HG02973 (cell line): Measurements from ENCODE around the gene NLRC4.
"Not testable (repeated sequence)": the region's sequence is repeated elsewhere in the genome, so short reads cannot be mapped to it uniquely, and the experiment has no call there.

Experiments used
- ATAC-seq: cut with Tn5 transposase; IDR thresholded peaks from one replicate; pipeline ENCODE4 v1.9.1; 2021; ENCODE audit warnings: moderate library complexity; ENCODE audit not compliant: unreplicated experiment

NLRC4 gene, protein sequence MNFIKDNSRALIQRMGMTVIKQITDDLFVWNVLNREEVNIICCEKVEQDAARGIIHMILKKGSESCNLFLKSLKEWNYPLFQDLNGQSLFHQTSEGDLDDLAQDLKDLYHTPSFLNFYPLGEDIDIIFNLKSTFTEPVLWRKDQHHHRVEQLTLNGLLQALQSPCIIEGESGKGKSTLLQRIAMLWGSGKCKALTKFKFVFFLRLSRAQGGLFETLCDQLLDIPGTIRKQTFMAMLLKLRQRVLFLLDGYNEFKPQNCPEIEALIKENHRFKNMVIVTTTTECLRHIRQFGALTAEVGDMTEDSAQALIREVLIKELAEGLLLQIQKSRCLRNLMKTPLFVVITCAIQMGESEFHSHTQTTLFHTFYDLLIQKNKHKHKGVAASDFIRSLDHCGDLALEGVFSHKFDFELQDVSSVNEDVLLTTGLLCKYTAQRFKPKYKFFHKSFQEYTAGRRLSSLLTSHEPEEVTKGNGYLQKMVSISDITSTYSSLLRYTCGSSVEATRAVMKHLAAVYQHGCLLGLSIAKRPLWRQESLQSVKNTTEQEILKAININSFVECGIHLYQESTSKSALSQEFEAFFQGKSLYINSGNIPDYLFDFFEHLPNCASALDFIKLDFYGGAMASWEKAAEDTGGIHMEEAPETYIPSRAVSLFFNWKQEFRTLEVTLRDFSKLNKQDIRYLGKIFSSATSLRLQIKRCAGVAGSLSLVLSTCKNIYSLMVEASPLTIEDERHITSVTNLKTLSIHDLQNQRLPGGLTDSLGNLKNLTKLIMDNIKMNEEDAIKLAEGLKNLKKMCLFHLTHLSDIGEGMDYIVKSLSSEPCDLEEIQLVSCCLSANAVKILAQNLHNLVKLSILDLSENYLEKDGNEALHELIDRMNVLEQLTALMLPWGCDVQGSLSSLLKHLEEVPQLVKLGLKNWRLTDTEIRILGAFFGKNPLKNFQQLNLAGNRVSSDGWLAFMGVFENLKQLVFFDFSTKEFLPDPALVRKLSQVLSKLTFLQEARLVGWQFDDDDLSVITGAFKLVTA

DNA sequence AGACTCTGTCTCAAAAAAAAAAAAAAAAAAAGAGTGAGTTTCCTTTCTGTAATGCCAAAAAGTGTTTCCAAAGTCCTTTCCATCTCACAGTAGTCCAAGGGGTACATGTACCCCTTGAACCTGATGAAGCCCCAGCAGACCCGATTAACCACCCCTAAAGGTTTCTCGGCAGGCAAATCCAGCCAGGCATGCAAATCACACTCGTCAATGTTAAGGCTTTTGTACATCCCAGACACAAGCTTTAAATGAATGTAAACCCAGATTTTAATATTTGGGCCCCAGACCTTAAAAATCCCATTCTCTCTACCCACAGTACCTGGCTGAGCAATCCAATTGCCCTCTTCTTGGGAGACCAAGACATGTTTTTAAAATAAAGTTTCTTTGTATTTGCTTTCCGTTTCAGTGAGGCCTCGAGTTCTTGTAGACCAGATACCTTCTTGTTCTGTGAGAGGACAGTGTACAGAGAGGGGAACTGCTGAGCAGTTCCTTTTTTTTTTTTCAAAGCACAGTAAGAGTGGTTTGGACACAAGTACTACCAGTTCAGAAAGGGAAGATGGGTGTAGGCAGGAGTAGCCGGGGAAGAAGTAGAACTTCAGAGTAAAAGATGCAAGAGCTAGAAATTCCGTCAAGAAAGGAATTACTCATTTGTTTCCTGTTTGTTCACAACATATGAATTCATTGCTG, at the start of gene NLRC4:
Gene NLRC4, minus strand, starts transcription at position 465 of the 684 bp plus-strand sequence. CDS start 8,111 bp downstream, outside the sequence.
- ATAC-seq: peak; percentile 94

DNA sequence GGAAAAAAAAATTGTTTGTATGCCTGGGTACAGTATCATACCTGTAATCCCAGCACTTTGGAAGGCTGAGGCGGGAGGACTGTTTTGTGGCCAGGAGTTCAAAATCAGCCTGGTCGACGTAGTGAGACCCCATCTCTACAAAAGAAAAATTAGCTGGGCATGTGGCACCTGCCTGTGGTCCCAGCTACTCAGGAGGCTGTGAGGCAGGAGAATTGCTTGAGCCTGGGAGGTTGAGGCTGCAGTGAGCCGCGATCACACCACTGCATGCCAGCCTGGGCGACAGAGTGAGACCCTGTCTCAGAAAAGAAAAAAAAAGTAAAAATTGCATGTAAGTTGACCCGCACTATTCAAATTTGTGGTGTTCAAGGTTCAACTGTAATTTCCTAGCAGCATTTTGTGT, 45.9 kb upstream of the NLRC4 start:
- no peak for ATAC-seq

DNA sequence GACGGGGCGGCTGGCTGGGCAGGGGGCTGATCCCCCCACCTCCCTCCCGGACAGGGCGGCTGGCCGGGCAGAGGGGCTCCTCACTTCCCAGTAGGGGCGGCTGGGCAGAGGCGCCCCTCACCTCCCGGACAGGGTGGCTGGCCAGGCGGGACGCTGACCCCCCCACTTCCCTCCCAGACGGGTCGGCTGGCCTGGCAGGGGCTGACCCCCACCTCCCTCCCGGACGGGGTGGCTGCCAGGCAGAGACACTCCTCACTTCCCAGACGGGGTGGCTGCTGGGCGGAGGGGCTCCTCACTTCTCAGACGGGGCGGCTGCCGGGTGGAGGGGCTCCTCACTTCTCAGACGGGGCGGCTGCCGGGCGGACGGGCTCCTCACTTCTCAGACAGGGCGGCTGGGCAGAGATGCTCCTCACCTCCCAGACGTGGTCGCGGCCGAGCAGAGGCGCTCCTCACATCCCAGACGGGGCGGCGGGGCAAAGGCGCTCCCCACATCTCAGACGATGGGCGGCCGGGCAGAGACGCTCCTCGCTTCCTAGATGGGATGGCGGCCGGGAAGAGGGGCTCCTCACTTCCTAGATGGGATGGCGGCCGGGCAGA, 29.4 kb upstream of the NLRC4 start:
- ATAC-seq: not testable (repeated sequence)

DNA sequence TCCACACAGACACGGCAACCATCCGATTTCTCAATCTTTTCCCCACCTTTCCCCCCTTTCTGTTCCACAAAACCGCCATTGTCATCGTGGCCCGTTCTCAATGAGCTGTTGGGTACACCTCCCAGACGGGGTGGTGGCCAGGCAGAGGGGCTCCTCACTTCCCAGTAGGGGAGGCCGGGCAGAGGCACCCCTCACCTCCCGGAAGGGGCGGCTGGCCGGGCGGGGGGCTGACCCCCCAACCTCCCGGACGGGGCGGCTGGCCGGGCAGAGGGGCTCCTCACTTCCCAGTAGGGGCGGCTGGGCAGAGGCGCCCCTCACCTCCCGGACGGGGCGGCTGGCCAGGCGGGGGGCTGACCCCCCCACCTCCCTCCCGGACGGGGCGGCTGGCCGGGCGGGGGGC, 28.8 kb upstream of the NLRC4 start:
- ATAC-seq: not testable (repeated sequence)

DNA sequence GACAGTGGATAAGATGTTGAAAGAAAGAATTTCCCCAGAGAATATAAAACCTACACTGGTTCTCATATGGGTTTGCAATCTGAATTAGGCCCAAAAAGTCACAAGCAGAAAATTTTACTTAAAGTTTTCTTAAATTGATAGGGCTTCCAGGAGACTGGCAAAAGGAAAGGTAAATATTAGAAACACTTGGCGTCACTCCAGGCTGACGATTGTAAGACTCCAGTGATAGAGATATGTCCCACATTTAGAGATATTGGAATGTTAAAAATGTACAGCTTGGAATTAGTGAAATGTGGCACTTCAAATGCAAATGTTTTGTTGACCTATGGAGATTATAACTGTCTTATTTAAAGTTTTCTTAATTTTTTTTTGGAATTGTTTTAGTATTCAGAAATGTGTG, 27.1 kb upstream of the NLRC4 start:
- ATAC-seq: no peak

DNA sequence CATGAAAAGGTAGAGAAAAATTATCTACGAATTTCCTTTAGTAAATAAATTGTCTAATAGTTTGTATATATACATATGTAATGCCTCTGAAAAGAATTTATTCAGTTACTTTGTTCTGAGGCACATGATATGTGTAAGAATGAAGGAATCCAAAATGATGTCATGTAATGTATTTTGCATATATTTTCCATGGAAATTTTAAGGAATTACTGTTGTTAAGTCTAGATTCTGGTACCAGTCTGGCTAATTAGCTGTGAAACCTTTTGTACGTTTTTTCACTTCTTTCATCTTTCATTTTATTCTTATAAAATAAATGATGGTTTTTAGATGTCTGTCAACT, 25.3 kb upstream of the NLRC4 start:
- ATAC-seq: no peak

DNA sequence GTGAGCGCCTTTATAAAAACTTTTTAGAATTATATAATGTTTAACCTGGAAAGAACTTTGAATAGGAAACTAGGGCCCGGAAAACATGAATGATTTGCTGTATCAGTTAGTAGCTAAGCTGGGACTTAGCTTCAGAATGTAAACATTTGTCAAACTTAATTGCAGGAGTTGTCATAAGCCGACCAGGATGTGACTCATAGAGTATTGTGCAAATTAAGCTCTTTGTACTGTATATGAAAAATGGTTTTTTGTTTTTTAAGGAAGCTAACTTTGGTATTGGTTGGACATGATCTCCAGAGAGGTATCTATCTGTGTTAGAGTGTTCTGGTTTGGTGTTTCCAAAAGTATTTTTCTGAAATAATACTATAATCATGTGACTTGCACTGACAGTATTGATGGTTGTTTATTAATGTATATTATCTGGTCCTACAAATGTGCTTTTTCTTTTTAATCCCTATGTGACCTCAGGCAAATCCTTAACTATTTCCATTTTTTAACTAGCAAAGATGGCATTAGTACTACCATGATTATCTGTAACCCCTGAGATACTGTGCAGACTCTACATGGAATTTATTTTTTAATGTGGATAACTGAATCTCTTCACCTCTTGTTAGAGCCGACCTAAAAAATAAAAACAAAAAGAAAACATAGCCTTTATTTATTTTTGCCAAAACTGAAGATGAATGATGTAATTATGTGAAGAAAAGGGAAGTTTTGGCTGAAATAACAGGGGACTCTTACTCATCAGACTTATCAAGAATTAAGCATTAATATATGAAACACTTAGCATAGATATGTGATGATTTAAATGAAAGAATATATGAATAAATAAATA, 24.7 kb upstream of the NLRC4 start:
- ATAC-seq: no peak

DNA sequence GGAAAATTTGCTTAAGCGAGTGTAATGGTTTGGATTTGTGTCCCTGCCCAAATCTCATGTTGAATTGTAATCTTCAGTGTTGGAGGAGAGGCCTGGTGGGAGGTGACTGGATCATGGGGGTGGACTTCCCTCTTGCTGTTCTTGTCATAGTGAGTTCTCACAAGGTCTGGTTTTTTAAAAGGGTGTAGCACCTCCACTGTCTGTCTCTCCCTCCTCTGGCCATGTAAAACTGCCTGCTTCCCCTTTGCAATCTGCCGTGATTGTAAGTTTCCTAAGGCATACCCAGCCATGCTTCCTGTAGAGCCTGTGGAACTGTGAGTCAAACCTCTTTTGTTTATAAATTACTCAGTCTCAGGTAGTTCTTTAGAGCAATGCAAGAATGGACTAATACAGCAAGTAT, 19.6 kb upstream of the NLRC4 start:
- no peak for ATAC-seq

DNA sequence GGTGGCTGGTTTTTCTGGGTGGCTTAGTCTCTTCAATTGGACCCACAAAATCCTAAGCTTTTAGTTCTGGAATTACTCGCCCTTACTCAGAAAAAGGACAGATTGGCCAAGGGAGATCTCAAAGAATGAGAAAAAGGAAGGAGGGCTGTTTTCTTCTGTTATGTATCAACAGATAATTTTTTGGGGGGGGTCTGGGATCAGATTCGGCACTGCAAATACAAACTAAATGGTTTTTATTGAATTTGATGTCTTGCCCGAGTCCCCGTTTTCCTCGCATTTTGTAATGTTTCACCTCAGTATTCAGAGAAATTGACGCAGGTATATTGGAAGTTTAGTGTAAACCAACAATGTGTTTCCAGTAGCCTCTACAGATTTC, 13.8 kb upstream of the NLRC4 start:
- no peak for ATAC-seq

DNA sequence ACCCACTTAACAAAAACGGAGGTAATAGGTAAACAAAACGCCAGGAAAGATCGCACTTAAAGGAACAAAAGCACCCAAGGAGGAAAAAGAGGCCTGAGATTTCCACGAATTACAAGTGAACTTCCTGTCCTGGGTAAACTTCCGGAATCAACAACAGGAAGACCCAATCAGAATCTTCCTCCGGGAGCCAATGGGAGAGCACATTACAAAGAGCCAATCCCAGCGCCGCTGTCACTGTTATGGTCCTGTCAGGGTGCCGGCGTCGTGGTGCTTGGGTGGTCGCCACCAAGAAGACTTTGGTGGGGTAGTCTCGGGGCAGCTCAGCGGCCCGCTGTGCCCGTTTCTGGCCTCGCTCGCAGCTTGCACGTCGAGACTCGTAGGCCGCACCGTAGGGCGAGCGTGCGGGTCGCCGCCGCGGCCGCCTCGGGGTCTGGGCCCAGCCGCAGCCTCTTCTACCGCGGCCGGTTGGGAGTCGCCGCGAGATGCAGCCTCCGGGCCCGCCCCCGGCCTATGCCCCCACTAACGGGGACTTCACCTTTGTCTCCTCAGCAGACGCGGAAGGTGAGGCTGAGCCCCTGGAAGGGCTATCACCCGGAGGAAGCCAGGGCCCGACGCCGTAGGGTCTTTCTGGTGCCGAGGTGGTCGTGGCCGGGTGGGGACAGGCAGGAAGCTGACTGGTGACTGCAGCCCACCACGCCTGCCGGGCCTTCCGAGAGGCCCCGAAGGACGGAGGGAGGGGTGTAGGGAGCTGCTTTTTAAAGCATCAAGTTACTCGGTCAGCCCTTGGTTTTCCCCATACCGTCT, 13.2 kb upstream of the NLRC4 start, which contains the start of gene YIPF4:
Gene YIPF4, plus strand, starts transcription at position 231 of the 804 bp plus-strand sequence. Its CDS starts 252 bp downstream, at position 483.
- peak; percentile 97 for ATAC-seq

DNA sequence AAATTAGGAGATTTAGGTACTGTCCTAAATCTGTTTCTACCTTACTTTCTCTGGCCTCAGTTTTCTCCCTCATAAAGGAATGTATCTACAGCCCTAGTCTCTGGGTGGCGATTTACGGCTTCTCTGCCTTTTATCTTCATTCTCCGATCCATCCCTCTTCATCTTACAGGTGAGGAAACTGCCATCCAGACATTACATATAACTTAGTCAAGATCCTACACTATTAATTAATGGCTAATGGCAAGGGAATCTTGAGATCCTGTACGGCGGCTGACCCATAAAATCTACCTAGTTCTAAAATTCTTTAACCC, 12.6 kb upstream of the NLRC4 start:
- peak; percentile 7 for ATAC-seq

DNA sequence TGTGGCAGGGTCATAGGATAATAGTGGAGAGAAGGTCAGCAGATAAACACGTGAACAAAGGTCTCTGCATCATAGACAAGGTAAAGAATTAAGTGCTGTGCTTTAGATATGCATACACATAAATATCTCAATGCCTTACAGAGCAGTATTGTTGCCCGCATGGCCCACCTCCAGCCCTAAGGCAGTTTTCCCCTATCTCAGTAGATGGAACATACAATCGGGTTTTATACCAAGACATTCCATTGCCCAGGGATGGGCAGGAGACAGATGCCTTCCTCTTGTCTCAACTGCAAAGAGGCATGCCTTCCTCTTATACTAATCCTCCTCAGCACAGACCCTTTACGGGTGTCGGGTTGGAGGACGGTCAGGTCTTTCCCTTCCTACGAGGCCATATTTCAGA, 11.1 kb upstream of the NLRC4 start:
- ATAC-seq: not testable (repeated sequence)

DNA sequence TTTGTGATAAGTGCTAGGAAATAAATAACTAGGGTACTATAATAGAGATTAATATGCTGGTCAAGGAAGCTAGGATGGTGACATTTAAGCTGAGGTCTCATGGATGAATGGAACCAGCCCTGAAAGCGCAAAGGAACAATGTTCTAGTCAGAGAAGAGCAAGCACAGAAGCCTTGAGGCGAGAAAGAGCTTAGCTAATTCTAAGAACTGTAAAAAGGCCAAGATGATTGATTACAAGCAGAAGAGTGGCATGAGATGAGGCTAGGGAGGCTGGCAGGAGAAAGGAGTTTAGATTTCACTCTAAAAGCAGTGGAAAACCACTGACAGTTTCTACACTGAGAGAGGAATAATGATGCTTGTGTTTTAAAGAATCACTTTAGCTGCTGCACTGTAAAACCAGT, 9.6 kb upstream of the NLRC4 start:
- ATAC-seq: no peak

DNA sequence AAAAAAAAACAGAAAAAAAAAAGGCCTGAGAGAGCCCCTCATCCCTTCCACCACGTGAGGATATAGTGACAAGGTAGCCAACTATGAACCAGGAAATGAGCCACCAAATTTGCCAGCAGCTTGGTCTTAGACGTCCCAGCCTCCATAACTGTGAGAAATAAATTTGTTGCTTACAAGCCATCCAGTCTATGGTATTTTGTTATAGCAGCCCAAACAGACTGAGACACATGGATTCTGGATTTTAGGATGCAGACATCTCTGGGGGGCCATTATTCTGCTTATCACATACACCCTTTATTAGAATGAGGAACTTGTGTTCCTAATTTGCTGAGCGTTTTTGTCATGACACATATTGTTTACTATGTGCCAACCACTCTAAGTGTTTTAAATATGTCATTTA, 7.6 kb upstream of the NLRC4 start:
- no peak for ATAC-seq

DNA sequence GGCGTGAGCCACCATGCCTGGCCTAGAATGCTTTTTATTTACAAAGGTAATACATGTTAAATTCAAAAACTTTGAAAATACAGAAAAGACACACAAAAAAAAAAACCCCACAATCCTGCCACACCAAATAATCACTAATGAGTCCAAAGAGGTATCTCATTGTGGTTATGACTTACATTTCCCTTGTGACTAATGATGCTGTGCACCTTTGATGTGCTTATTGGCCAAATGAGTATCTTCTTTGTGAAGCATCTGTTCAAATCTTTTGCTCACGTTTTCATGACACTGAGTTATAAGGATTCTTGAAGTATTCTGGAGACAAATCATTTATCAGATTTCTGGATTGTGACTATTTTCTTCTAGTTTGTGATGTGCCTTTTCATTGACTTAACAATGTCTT, 6.4 kb upstream of the NLRC4 start:
- no peak for ATAC-seq

DNA sequence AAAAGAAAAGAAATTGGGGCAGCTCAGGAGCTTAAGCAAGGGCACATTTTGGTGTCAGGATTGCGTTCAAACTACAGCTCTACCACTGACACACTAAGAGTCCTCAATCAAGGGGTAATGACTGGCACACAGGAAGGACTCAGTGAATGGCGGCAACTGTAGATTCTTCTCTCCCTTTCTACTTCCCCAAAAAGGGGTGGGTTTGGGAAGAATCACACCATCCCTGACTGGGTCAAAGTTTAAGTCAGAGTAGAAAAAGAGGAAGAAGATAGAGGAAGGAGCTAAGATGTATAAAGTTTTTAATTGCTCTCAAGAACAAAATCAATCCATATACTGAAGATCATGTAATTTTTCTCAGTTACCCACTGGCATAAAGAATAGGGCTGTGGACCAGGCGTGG, 2.6 kb downstream of the NLRC4 start:
- no peak for ATAC-seq

DNA sequence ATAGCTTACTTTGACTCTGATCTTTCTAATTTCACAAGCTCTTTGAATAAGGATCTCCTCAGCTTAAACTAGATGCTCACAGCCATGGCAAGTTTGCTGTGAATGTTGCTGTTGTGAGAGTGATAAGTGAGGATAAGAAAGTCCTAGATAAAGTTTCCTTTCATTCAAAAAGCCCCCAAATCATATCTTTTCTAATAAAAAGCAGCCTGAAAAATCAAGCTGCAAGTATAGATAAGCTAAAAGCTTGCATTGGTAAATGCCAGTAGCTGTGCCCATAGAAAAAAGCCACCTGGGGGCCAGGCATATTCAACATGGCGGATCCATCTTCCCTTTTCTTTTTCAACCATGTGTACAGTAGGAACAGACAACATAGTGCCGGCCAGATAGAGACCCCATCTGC, 4.3 kb downstream of the NLRC4 start:
- no peak for ATAC-seq

DNA sequence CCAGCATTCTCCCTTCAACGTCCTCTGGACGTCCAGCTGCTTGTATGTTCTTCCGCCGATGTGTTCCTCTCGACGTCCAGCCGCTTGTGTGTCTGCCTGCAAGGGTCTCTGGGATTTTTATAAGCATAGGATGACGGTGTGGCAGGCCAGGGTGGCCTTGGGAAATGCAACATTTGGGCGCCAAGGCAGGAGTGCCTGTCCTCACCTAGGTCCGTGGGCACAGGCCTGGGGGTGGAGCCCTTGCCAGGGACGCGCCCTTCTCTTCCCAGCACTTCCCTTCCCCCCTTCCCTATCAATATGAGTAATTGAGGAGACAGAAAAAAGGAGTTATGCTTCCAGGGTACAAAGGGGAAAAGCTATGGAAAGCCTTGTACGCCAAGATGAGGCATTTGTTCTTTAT, 6.4 kb downstream of the NLRC4 start:
- ATAC-seq: no peak

DNA sequence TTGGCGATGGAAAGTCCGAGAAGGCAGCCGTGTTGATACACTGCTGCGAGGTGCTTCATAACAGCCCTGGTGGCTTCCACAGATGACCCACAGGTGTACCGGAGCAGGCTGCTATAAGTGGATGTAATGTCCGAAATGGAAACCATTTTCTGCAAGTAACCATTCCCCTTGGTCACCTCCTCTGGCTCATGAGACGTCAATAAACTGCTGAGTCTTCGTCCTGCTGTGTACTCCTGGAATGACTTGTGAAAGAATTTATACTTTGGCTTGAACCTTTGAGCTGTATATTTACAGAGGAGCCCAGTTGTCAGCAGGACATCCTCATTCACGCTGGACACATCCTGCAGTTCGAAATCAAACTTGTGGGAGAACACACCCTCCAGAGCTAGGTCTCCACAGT, 14.4 kb downstream of the NLRC4 start:
- no peak for ATAC-seq
